Smooth muscle cell (in vitro differentiated cells): ENCODE results near the gene ERC1. TPM values are rescaled to one million over a fixed set of nuclear protein-coding genes. Genes with fewer than 3 reads are reported as not detected.

Experiments used
- DNase-seq: peaks from one replicate; lab custom pipeline; 2025; ENCODE audit not compliant: unreplicated experiment; lab: John Stamatoyannopoulos, UW
- H2AFZ ChIP-seq: fragments of 200-600 bp; sonication (generic); 2 replicates; pipeline ENCODE4 v1.6.0; 2016; ENCODE audit warnings: antibody characterized with exemption, low read depth, mild to moderate bottlenecking
- H3F3A ChIP-seq: fragments of 200-600 bp; sonication (generic); 2 replicates; pipeline ENCODE4 v1.6.0; 2017; ENCODE audit warnings: antibody characterized with exemption, low read depth
- H3K27ac ChIP-seq: fragments of 200-600 bp; sonication (generic); 2 replicates; pipeline ENCODE4 v1.5.1; 2016; ENCODE audit warnings: low read depth, mild to moderate bottlenecking
- H3K27me3 ChIP-seq: fragments of 200-600 bp; sonication (generic); 2 replicates; pipeline ENCODE4 v1.6.1; 2016; ENCODE audit warnings: low read depth, mild to moderate bottlenecking
- H3K36me3 ChIP-seq: fragments of 200-600 bp; sonication (generic); 2 replicates; pipeline ENCODE4 v1.5.1; 2016; ENCODE audit warnings: low read depth
- H3K4me1 ChIP-seq: fragments of 200-600 bp; sonication (generic); 2 replicates; pipeline ENCODE4 v1.5.1; 2016; ENCODE audit warnings: low read depth
- H3K4me2 ChIP-seq: fragments of 200-600 bp; sonication (generic); 2 replicates; pipeline ENCODE4 v1.6.0; 2016; ENCODE audit warnings: mild to moderate bottlenecking
- H3K4me3 ChIP-seq: fragments of 200-600 bp; sonication (generic); 2 replicates; pipeline ENCODE4 v1.5.1; 2016; ENCODE audit warnings: mild to moderate bottlenecking
- H3K79me2 ChIP-seq: fragments of 200-600 bp; sonication (generic); 2 replicates; pipeline ENCODE4 v1.6.0; 2016; ENCODE audit warnings: low read depth, mild to moderate bottlenecking
- H3K9ac ChIP-seq: fragments of 200-600 bp; sonication (generic); 2 replicates; pipeline ENCODE4 v1.6.0; 2016; ENCODE audit warnings: low read depth
- H3K9me3 ChIP-seq: fragments of 200-600 bp; sonication (generic); replicated peaks from 2 replicates; pipeline ENCODE4 v1.5.1; 2016; ENCODE audit warnings: low read depth
- H4K20me1 ChIP-seq: fragments of 200-600 bp; sonication (generic); 2 replicates; pipeline ENCODE4 v1.6.0; 2016; ENCODE audit warnings: low read depth
- CTCF ChIP-seq: fragments of 200-600 bp; sonication (generic); IDR thresholded peaks from 2 replicates; pipeline ENCODE4 v1.5.1; 2017; ENCODE audit warnings: borderline replicate concordance, mild to moderate bottlenecking, antibody characterized with exemption; ENCODE audit not compliant: insufficient read depth, poor library complexity, severe bottlenecking
- WGBS: methylation state at CpG from one replicate; pipeline ENCODE4 v1.1.7; 2016; ENCODE audit warnings: low lambda C conversion rate; 5-methylcytosine and 5-hydroxymethylcytosine counted together
- polyA plus RNA-seq: library from polyadenylated mRNA; unstranded; fragments of >200 nt; fragmentation: Nextera tagmentation; extraction: Ambion mirVana; gene quantifications from 2 replicates; pipeline ENCODE4 v1.2.1, GENCODE V29; 2016
- total RNA-seq: library from RNA; depleted of rRNA; stranded (reverse); fragments of >200 nt; gene quantifications from 2 replicates; pipeline ENCODE4 v1.2.3, GENCODE V29; 2014

ERC1 gene
- total and polyA plus RNA-seq, 2 experiments from 2014 or later: 13.8 to 17.6 TPM

GRCh38 chr12:1078002-1078401 lies 87.0 kb downstream of the ERC1 start:
- Histone ChIP-seq H2AFZ (no peak overlapping the region), H3K36me3 (no peaks in the 10 kb centered on the region), H3K9ac (no peak overlapping the region), H3F3A (no peaks in the 10 kb centered on the region), H3K79me2 (no peaks in the 10 kb centered on the region), H4K20me1 (peaks cover 41% of the 10 kb centered on the region), H3K4me2 (no peak overlapping the region), H3K27me3 (no peaks in the 10 kb centered on the region), H3K27ac (no peak overlapping the region), H3K4me3 (no peak overlapping the region), H3K4me1 (no peaks in the 10 kb centered on the region), H3K9me3 (no peaks in the 10 kb centered on the region)
- DNase-seq: no peak
- no peak for TF ChIP-seq CTCF
- WGBS: 93% methylated on average over 3 of the region's 3 CpGs

- TF ChIP-seq CTCF: no peak
- Histone ChIP-seq H2AFZ (no peak overlapping the region), H3K4me3 (no peak overlapping the region), H3K27me3 (no peaks in the 10 kb centered on the region), H3K9me3 (no peaks in the 10 kb centered on the region), H3K4me2 (no peak overlapping the region), H3K79me2 (peaks cover 6% of the 10 kb centered on the region), H3K27ac (no peak overlapping the region), H3K4me1 (peaks cover 10% of the 10 kb centered on the region), H4K20me1 (peaks cover 36% of the 10 kb centered on the region), H3K9ac (no peak overlapping the region), H3F3A (peaks cover 3% of the 10 kb centered on the region), H3K36me3 (no peaks in the 10 kb centered on the region)
- 92% methylated on average over 11 of the region's 11 CpGs for WGBS
- no peak for DNase-seq
Measured at GRCh38 chr12:1080520-1081223, 89.6 kb downstream of the ERC1 start.

GRCh38 chr12:1083151-1083888 lies 92.3 kb downstream of the ERC1 start:
- Histone ChIP-seq H3K27ac (no peak overlapping the region), H3K36me3 (no peaks in the 10 kb centered on the region), H4K20me1 (peaks cover 19% of the 10 kb centered on the region), H3K9ac (no peak overlapping the region), H3K9me3 (no peaks in the 10 kb centered on the region), H2AFZ (no peak overlapping the region), H3K4me2 (no peak overlapping the region), H3K79me2 (peaks cover 6% of the 10 kb centered on the region), H3F3A (peaks cover 3% of the 10 kb centered on the region), H3K4me1 (peaks cover 10% of the 10 kb centered on the region), H3K4me3 (no peak overlapping the region), H3K27me3 (no peaks in the 10 kb centered on the region)
- WGBS: 79% methylated on average over 12 of the region's 12 CpGs
- no peak for DNase-seq
- TF ChIP-seq CTCF: no peak

- DNase-seq: no peak
- TF ChIP-seq CTCF: no peak
- peaks cover 6% of the 10 kb centered on the region for H3K79me2 ChIP-seq
Measured at GRCh38 chr12:1083889-1084262, 92.9 kb downstream of the ERC1 start.

More at GRCh38 chr12:1083889-1084262, 92.9 kb downstream of the ERC1 start:
- Histone ChIP-seq H3K27ac (no peak overlapping the region), H3K27me3 (no peaks in the 10 kb centered on the region), H3F3A (peaks cover 3% of the 10 kb centered on the region), H3K9ac (no peak overlapping the region), H3K4me2 (no peak overlapping the region), H3K9me3 (no peaks in the 10 kb centered on the region), H2AFZ (no peak overlapping the region), H3K36me3 (no peaks in the 10 kb centered on the region), H3K4me1 (peaks cover 10% of the 10 kb centered on the region), H3K4me3 (no peak overlapping the region), H4K20me1 (peaks cover 19% of the 10 kb centered on the region)
- WGBS: 81% methylated on average over 3 of the region's 3 CpGs
